ENCODE data around the gene TBC1D23.

DNA sequence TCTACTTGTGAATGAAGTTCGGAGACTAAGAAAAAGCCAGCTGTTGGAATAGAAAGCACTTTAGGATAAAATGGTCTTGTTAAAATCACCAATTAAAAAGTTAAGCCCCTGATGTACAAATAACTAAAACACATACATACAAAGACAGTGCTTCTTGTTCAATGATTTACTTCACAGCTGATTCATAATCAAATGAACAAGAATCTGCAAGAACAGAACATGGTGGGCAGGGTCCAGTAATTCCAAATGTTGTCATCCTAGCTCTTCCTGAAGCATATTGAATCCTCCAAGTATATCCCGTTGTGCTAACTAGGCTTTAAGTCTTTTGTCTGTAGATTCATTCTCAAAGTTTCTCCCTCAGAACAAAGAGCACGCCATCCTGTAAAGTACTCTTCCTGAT lies 98.2 kb downstream of the TBC1D23 start:
- TF ChIP-seq CTCF (IDR thresholded peaks at IDR 0.05 in 8 of 11, conservative IDR thresholded peaks at IDR 0.05 in 3 of 11) (no peak), POLR2AphosphoS5 (IDR thresholded peaks at IDR 0.05) (no peak)
